Prostate gland (tissue), 2 donors: ENCODE measurements around the gene EIF3B. TPM values are rescaled to one million over a fixed set of nuclear protein-coding genes. Genes with fewer than 3 reads are reported as not detected.

Source experiments
- DNase-seq: peaks from one replicate; pipeline ENCODE4 v3.0.0-alpha.2; 2019; ENCODE audit warnings: low spot score
- H3K27ac ChIP-seq, 2 donors: fragments of 200-600 bp; sonication (generic); 2 replicates each; pipeline ENCODE4 v1.5.1; 2017 to 2019
- H3K27me3 ChIP-seq: fragments of 200-600 bp; sonication (generic); replicated peaks from 2 replicates; pipeline ENCODE4 v1.5.1; 2019; ENCODE audit not compliant: insufficient read depth
- H3K36me3 ChIP-seq, 2 donors: fragments of 200-600 bp; sonication (generic); 1 replicate in 1 of 2; 2 replicates in 1 of 2; pipeline versions ENCODE4 v1.5.1 to v1.8.1; 2017 to 2019
- H3K4me1 ChIP-seq: fragments of 200-600 bp; sonication (generic); replicated peaks from 2 replicates; pipeline ENCODE4 v1.5.1; 2019
- H3K4me3 ChIP-seq, 2 donors: fragments of 200-600 bp; sonication (generic); 2 replicates each; pipeline ENCODE4 v1.5.1; 2017 to 2019
- H3K9me3 ChIP-seq: fragments of 200-600 bp; sonication (generic); 2 replicates; pipeline ENCODE4 v1.5.1; 2017
- POLR2A ChIP-seq: fragments of 450-650 bp; IDR thresholded peaks from one replicate; pipeline ENCODE4 v1.6.1; 2016; ENCODE audit warnings: antibody characterized with exemption, mild to moderate bottlenecking
- POLR2AphosphoS5 ChIP-seq: sonication (generic); formaldehyde crosslinking; IDR thresholded peaks from one replicate; pipeline ENCODE4 v1.6.1; 2017; ENCODE audit warnings: antibody characterized with exemption
- WGBS: methylation state at CpG from one replicate; pipeline ENCODE4 v1.1.5; 2018; 5-methylcytosine and 5-hydroxymethylcytosine counted together
- intact Hi-C: fragments of 100-400 bp; cut with DNase I; formaldehyde crosslinking; loops from one replicate; pipeline ENCODE4 v1.14.2; 2022
- small RNA-seq, 2 donors: library from RNA; depleted of rRNA; stranded (forward); fragments of <200 nt; gene quantifications; one replicate each; pipeline ENCODE3, GENCODE V24; 2016
- total RNA-seq, 2 donors: library from RNA; depleted of rRNA; stranded (reverse); fragments of >200 nt; gene quantifications; one replicate each; pipeline ENCODE4 v1.1.0, GENCODE V29; 2016
- TF ChIP-seq, protein P1 (sequence below), 4 experiments: fragments of 200-600 bp in 2 of 4; fragments of 450-650 bp in 2 of 4; sonication (generic) in 2 of 4; IDR thresholded peaks; 1 replicate in 3 of 4; 2 replicates in 1 of 4; pipeline ENCODE4 v1.5.1; 2016 to 2019; ENCODE audit warnings: antibody characterized with exemption in 4 of 4, mild to moderate bottlenecking in 2 of 4, moderate library complexity in 2 of 4

The EIF3B gene
- total RNA-seq, 2 donors from 2014 or later = 141 to 220 TPM

- H3K4me1 ChIP-seq = peaks cover 10% of the 10 kb centered on the region
- H3K4me3 ChIP-seq = no peak overlapping the region
- no peaks in the 10 kb centered on the region for H3K9me3 ChIP-seq
- no peaks in the 10 kb centered on the region for H3K36me3 ChIP-seq
- no peak overlapping the region for H3K27ac ChIP-seq
- H3K27me3 ChIP-seq = no peaks in the 10 kb centered on the region
- intact Hi-C loops = no loop called here
- TF ChIP-seq POLR2A = no peak
- TF ChIP-seq, protein P1, sequence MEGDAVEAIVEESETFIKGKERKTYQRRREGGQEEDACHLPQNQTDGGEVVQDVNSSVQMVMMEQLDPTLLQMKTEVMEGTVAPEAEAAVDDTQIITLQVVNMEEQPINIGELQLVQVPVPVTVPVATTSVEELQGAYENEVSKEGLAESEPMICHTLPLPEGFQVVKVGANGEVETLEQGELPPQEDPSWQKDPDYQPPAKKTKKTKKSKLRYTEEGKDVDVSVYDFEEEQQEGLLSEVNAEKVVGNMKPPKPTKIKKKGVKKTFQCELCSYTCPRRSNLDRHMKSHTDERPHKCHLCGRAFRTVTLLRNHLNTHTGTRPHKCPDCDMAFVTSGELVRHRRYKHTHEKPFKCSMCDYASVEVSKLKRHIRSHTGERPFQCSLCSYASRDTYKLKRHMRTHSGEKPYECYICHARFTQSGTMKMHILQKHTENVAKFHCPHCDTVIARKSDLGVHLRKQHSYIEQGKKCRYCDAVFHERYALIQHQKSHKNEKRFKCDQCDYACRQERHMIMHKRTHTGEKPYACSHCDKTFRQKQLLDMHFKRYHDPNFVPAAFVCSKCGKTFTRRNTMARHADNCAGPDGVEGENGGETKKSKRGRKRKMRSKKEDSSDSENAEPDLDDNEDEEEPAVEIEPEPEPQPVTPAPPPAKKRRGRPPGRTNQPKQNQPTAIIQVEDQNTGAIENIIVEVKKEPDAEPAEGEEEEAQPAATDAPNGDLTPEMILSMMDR (IDR thresholded peaks at IDR 0.05) = no peak
- no peak for TF ChIP-seq POLR2AphosphoS5
- DNase-seq = no peak
- 60% methylated on average over 15 of the region's 15 CpGs for WGBS
Measured at GRCh38 chr7:2417981-2418481, 63.4 kb downstream of the EIF3B start.

GRCh38 chr7:2420216-2420933 lies 65.7 kb downstream of the EIF3B start:
- 95% methylated on average over 7 of the region's 7 CpGs for WGBS
- Histone ChIP-seq H3K27ac (no peak overlapping the region), H3K27me3 (no peaks in the 10 kb centered on the region), H3K4me1 (peaks cover 5% of the 10 kb centered on the region), H3K36me3 (no peaks in the 10 kb centered on the region), H3K9me3 (no peaks in the 10 kb centered on the region), H3K4me3 (no peak overlapping the region)
- intact Hi-C loops = no loop called here
- DNase-seq = no peak
- TF ChIP-seq, protein P1 (IDR thresholded peaks at IDR 0.05) = no peak
- TF ChIP-seq POLR2AphosphoS5 = no peak
- no peak for TF ChIP-seq POLR2A

DNA sequence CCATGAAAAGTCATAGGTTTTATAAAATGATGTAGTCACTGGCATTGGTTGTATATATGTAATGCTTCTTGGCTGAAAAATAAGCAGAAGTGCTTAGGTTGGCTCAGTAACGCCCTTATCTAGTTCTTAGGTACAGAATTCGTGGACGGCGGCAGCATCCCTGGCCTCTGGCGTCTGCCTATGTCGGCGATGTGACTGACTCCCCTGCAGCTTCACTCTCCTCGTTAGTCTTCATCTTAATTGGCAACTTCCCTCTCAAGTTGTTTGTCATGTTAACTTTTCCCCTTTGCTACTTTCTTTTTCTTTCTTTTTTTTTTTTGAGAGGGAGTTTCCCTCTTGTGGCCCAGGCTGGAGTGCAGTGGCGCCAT lies 67.3 kb downstream of the EIF3B start:
- H3K27me3 ChIP-seq = no peaks in the 10 kb centered on the region
- intact Hi-C loops = no loop called here
- peaks cover 5% of the 10 kb centered on the region for H3K4me1 ChIP-seq
- DNase-seq = no peak
- no peak overlapping the region for H3K4me3 ChIP-seq
- no peaks in the 10 kb centered on the region for H3K36me3 ChIP-seq
- 88% methylated on average over 9 of the region's 9 CpGs for whole genome bisulfite sequencing
- H3K9me3 ChIP-seq = no peaks in the 10 kb centered on the region
- TF ChIP-seq POLR2A (no peak), POLR2AphosphoS5 (no peak)
- TF ChIP-seq, protein P1 (IDR thresholded peaks at IDR 0.05) = no peak
- no peak overlapping the region for H3K27ac ChIP-seq

- no peaks in the 10 kb centered on the region for H3K36me3 ChIP-seq
- no peak for TF ChIP-seq POLR2A
- no peak for TF ChIP-seq POLR2AphosphoS5
- TF ChIP-seq, protein P1 (IDR thresholded peaks at IDR 0.05) = no peak
- no peaks in the 10 kb centered on the region for H3K27me3 ChIP-seq
- H3K4me3 ChIP-seq = no peak overlapping the region
- 86% methylated on average over 10 of the region's 10 CpGs for WGBS
- H3K9me3 ChIP-seq = no peaks in the 10 kb centered on the region
- no peak for DNase-seq
- no peak overlapping the region for H3K27ac ChIP-seq
- intact Hi-C loops = no loop called here
- H3K4me1 ChIP-seq = no peaks in the 10 kb centered on the region
Measured at GRCh38 chr7:2425749-2426148, 71.1 kb downstream of the EIF3B start.

Small RNA genes lying within 50 kb of the gene (small RNA-seq; reads per million reads assigned to genes)
- 0 reads per million in 2 donors for gene AC004840.2

Other genes starting within 250 kb of the EIF3B start
- gene MAD1L1, start 121.9 kb upstream of the EIF3B start, total RNA-seq = 10 to 100 TPM; 79.3 to 91.9 TPM
- gene MRM2, start 112.6 kb upstream of the EIF3B start, total RNA-seq = 10 to 100 TPM; 21.8 to 23.0 TPM
- gene NUDT1, start 112.6 kb upstream of the EIF3B start, total RNA-seq = 10 to 100 TPM; 18.1 to 35.3 TPM
- gene SNX8, start 40.4 kb upstream of the EIF3B start, total RNA-seq = 10 to 100 TPM; 10.7 to 29.2 TPM
- gene CHST12, start 48.8 kb downstream of the EIF3B start, total RNA-seq = 10 to 100 TPM; 22.4 to 36.1 TPM
- gene GRIFIN, start 121.6 kb downstream of the EIF3B start, total RNA-seq = not detected
- 10 to 100 TPM; 45.6 to 51.7 TPM for gene LFNG, start 164.9 kb downstream of the EIF3B start, total RNA-seq
- gene BRAT1, start 200.7 kb downstream of the EIF3B start, total RNA-seq = 100 to 1,000 TPM in 1 of 2 donors, 10 to 100 TPM in 1; 83.9 to 113 TPM
- 10 to 100 TPM; 20.2 to 41.9 TPM for gene IQCE, start 204.2 kb downstream of the EIF3B start, total RNA-seq